GM11168 (cell line): ENCODE measurements around the gene CRACR2A.

Experiments used
- in situ Hi-C: fragments of 300-500 bp; cut with MboI; formaldehyde crosslinking; loops from one replicate; pipeline ENCODE4 v1.12.0; 2022; ENCODE audit warnings: low sequenced_read_pairs; ENCODE audit not compliant: unreplicated experiment

CRACR2A gene

DNA sequence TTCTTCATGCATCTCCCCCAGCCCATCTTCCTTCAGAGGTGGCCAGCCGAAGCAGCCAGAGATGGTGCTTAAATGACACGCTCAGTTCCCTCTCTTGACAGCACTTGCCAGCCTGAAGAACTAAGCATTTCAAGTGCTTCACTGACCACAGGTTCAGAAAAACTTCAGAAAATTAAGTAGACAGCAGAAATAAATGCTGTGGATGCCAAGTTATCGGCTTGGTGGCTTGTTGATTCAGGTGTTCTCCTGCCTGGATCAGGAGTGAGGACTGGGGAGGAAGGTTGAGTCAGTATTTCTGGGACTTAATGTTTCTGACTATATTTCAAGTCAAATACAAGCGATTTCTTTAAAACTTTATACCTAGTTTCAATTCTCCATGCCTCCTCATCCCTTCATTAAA lies 58.2 kb downstream of the CRACR2A start:
- in situ Hi-C loops: loop anchor here (5.0 kb wide), 1 partner anchor 393 kb away; no protein-coding TSS in a partner anchor

DNA sequence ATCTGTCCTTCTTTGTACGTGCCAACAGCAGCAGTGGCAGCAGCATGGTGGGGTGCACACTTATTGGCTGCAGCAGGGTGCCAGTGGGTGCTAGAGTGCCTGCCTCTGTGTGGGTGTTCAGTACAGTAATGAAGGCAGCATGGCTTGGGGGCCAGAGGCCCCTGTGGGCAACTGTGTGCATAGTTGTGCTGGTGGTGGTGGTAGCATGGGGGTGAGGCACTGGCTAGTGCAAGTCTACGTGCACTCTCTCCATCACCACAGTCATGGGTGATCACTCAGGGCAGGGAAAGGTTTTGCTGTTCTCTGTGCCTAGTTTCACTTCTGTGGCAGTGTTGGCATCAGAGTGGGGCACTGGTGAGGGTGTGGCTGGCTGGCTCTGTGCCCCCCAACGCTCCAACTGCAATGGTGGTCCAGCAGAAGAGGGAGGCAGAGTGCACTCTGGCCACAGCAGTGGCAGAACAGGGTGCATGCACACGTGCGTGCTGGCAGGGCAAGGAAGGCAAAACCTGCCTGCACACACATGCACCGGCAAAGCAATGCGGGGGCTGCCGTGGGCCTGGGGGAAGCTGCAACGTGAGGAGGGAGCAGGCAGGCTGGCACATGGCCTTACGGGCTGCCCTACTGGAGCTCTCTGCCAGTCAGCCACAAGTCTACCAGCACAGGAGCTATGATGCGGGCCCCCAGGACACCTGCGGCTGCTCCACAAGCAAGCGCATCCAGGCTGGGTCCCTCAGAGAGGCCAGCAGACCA lies 60.1 kb downstream of the CRACR2A start:
- in situ Hi-C loops: no loop called here

DNA sequence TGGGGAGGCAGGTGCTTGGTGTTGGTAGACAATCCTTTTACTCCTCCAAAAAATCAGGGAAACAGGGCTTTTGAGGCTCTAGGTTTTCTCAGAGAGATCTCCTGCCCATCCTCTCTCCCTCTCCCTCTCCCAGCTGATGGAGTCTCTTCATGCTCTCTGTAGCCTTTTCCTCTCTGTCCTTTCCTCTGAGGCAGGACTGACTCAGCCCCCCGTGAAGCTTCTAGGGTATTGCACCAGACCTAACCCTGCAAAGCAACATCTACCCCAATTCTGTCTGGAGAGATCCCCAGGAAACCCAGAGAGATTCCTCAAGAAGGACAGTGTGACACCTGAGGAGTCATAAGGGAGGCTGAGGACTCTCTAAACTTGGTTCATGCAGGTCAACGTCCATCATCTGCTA lies 66.4 kb downstream of the CRACR2A start:
- in situ Hi-C loops: no loop called here

DNA sequence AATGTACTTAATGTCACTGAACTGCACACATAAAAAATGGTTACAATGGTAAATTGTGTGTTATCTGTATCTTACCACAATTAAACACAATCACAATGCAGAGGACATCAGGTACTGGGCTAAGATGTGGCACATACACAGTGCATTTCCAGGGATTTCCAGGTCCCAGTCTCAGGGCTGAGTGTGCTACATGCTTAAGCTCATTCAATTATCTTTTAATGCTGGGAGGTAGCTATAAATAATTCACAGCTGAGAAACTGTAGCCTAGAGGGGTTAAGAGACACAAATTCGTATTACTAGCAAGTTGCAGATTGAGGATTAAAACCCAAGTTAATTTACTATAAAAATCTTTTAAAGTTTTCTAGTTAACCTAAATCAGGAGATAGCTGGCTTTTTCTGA lies 67.1 kb downstream of the CRACR2A start:
- in situ Hi-C loops: no loop called here

DNA sequence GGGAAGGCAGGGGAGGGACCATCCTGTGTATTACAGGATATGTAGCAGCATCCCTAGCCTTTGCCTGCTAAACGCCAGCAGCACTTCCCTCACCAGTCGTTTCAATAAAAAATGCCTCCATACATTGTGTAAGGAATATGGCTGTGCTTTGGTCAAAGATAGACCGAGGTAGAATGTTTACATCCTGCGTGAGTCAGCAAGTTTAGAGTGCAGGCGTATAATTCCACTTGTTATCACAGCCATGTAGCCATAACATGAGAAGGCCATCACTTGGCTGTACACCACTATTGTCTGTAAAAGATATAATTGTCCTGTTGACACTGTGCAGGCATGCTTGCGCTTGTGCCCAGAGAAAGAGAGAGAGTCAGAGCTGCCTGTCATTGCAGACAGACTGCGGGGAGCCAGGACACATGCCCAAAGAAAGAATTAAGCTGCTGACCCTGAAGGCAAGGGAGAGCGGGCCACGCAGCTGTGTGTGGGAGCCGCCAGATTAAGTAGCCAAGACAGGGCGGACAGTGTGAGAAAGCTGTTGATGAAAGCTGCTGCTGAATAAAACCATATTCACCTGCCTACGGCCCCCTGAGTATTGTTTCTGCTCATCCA lies 68.4 kb downstream of the CRACR2A start:
- in situ Hi-C loops: no loop called here

DNA sequence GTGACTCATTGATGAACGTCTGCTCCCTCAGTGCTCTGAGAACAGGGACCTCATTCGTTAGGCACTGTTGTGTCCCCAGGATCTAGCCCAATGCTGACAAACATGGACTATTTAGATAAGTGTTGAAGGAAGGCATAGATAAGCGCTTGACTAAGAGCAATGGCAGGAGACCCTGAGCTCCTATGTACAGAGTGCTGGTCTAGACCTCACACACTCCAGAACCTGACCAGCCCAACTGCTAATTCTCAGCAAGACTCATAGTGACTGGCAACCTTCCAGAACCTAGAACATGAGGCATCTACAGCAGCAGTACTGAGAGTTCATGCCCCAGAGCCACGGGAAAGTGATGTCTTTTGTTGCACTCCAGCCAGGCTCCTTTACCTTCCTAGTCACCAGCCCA lies 69.2 kb downstream of the CRACR2A start:
- in situ Hi-C loops: no loop called here

DNA sequence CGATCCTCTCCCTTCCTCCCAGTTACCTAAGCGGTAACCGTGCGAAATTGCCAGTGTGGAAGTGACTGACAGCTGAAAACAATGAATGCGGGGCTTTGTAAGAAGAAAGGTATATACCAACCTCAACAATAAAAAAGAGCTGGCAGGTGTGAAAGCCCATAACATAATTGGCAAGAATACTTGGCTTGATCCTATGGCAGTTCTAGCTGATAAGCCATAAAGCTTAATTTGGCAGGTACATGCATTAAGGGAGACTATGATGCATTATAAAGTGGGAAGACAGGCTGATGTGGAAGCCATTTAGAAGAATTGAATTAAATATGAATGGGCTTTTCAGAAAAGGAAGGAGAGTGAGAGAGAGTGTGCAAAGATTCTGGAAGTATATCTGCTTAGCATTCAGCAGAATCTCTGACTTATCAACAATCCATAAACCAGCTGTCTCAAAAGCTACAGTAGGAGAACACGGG lies 71.3 kb downstream of the CRACR2A start:
- in situ Hi-C loops: no loop called here

DNA sequence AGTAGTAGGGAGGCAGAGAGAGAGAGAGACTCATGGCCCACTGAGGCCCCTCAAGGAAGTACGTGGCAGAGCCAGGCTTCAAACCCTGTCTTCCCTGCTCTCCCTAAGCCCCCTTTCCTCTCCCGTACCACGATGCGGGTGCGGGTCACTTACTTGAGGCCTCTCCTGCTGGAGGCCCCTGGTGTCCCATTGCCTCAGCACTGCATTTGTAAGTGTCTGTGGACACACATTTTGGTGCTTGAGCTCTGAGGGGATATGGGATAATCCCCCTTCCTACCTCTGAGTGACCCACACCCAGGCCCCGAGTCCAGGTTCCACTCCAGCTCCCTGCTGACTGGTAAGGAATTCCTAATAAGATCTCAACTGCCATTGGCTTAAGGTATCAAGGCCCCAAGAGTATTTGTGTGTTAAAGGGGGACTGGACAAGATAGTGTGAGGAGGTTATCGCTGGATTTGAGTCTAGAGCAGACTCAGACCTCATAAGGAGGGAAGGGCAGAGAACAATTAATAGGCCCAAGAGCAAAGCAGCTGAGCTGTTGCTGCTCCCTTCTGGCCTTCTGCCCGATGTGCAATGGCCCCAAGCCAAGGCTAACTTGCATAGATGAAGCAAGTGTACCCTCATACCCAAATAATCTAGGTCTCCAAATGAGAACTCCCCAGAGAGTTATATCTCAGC lies 71.9 kb downstream of the CRACR2A start:
- in situ Hi-C loops: no loop called here

DNA sequence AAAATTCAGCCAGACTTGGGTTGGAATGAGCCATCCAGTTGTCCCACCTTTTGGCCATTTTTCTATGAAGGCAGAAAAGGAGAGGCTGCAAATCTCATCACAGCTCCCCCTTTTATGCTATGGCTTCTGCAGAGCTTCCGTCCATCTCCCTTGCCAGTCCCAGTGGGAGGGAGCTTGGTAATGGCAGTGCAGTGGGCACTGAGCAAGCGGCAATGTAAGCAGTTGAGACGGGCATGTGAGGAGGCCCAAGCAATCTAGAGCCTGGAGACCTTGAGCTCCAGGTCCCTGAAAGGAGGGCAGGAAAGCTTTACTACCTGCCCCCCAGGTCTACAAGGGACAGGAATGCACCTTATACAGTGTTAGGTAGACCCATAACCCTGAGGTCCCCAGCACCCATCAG lies 73.1 kb downstream of the CRACR2A start:
- in situ Hi-C loops: no loop called here

DNA sequence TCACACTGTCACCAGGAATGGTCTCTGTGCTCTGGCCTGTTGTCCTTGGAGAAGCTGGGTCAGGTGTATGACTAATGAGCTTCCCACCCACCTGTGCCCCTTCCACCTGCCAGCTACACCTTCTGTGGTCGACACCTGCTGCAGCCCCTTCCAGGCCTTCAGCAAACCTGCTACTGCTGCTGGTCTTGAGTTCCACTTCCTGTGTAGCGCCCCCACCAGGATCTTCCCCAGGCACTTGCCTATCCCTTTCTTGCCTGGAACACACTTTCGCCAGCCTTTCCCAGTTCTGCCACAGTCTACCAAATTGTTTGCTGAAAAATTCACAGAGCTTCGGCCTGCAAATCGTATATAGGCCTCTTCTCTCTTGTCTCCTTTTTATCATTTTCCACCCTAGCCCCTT lies 75.3 kb downstream of the CRACR2A start:
- in situ Hi-C loops: no loop called here

DNA sequence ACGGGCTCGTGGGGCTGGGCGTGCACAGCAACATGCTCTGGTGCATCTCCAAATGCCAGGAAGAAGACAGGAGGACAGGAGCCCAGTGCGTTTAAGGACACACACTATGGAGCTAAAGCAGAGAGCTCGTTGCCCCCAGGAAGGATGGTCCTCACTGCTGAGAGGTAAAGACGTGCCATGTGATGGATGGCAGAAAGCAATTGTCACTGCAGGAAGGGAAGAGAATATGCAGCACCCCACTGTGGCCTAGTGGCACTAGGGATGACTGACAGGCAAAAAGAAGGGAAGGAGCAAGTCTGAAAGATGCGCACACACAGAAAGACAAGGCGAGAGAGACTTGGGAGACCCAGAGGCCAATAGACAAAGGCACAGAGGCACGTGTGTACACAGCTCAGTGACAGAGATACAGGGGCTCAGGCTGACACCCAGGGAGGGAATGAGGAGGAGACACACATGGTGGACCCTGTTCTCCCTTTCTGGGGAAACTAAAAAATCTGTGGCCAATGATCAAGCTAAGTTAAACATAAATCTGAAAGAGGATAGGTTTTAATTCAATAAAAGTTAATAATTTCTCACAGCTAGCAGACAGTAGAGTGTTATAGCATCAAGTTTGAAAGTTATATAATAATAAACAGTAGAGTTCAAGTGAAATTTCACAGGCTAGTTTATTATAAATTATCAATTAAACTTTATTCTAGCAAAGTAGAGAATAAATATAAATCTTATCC lies 78.8 kb downstream of the CRACR2A start:
- in situ Hi-C loops: no loop called here

DNA sequence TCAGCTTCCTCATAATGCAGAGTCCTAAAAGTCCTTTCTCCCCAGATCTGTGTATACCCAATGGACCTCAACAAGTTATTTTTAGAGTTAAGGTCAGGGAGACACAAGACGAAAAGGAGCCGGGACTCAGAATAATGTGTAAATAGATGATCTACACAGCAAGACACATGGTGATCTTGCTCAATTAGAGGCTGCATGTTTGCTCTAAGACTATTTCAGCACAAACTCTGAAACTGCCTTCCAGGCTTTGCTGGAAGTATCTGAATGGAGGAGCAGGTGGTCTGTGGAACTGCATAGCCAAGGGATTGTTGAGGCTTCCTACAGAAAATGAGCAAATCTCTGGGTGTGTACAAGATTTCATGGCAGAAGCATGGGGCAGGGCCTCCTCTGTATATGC lies 80.8 kb downstream of the CRACR2A start:
- in situ Hi-C loops: no loop called here

DNA sequence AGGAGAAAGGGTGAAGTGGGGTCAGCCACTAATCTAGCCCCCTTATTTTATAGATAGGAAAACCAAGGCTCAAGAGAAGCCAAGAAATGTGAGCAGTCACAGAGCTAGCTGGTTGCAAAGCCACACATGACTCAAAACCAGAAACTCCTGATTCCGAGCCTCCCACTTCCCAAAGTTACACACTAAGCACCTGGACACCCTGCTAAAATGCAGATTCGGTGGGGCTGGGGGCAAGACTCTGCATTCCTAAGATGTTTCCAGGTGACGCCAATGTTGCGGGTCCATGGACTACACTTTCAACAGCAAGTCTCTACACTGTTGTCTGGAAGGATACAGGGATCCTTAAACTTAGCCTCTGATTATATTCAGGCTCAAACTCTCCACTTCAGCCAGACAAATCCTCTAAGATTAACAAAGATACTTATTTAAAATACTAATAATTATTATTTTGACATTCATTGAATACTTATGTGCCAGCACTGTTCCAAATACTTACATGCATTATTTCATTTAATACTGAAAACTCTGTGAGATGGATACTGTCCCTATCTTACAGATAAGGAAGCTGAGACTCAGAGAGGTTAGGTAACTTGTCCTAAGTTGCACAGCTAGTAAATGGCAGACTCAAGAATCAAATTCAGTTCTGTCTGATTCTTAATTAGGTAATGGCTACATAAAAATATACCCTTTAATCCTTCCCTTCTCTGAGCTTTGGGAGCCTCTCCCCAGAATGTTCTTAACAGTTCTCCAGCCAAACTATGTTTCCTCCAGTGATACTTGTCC lies 81.4 kb downstream of the CRACR2A start:
- in situ Hi-C loops: no loop called here

DNA sequence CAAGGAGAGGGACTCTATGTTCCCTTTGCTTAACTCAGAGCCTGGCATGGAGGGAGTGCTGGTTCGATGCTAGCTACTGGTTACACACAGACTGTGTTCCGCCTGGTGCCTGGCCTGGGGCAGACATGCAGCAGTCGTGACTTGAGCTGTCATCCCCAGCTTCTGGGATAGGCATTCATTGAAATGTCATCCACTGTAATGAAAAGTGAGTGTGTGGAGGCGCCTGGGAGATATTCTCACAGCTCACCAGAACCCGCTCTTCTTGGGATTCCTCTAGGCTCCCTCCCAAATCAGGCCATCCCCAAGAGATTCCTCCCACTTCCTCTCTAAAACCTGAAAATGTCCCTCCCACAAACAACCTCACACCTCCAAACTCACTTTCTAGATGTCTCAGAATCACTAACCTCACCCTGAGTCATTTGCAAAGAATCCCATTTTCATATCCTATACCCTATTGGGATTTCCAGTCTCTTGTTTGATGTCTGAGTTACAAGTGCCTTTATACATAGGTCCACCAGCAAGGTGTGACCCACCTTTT lies 82.8 kb downstream of the CRACR2A start:
- in situ Hi-C loops: no loop called here

DNA sequence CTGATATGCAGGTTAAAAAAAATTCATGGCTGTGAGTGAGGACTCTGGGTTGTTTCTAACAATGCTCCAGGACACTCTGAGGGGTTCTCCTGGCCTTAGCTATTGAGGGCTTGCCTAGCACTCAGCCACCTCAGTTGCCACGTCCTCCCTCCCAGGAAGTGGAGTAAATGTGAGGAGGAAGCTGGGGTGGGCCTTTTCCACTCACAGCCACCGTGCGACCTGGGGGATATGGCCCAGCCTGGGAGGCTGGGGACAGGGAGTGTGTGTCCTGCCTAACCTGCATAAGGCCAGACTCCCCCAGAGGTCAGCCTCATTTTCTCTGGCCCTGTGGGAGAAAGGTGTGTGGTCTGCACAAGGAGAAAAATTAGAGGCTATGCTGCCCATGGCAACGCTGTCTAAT lies 83.3 kb downstream of the CRACR2A start:
- in situ Hi-C loops: no loop called here

DNA sequence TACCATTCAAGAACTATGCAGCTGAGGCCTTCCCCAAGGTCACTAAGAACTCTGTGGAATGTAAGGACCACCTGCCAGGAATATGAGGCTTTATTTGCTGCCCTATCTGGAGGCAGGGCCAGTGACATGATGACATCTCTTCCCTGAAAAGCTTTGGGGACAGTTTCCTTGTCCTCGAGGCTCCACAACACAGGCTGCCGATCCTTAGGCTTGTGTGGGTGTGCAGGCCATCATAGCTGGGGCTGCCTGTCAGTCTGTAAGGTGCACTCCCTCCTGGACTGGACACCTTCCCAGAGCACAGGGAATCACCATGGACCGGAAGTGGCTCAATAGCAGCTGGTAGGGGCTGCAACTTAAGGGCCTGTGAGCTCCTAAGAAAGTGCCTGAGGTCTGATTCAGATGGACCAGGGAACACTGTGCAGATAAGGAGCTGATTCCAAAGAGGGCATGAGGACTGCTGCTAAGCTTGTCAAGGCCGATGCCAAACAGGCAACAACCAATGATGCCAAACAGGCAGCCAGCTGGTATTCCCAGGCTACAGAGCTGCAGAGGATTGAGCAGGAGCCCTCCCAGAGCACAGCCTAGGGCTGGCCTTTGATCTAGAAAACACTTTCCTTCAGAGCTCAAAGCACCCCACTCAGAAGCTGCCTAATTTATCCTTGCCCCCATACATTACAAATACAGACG lies 84.3 kb downstream of the CRACR2A start:
- in situ Hi-C loops: no loop called here

DNA sequence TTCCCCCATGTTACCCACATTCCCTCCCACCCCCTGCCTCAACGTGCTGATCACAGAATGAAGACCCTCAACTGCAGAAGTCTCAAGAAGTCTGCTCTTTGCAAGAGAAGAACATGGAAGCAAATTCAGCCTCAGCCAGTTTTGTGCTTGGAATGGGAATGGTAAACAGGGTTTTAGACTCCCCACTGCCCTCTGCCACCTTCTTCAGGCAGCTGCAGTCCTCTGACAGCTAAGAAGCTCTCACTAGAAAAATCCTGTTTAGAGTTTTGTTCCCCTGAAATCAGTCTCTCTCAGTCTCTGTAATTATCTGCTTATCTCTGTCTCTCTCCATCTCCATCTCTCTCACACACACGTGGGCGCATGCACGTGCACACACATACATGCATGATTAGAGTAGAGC lies 85.4 kb downstream of the CRACR2A start:
- in situ Hi-C loops: no loop called here

DNA sequence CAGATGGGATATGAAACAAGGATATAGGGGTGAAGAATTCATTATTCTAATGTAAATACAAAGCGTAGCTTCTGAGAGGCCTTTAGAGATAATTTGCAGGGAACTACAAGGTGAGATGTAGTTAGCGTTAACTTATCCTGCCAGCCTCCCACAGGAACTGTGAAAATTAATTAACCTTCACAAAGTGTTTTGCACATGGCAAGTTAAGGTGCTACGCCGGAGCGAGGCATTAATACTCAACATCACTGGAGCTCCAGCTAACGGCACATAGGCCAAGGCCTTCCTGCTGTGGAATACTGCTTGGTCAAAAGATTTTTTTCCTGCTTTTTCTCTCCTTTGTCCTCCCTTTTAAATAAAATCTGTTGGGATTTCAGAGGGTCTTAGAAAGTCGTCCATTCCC lies 86.5 kb downstream of the CRACR2A start:
- in situ Hi-C loops: no loop called here

DNA sequence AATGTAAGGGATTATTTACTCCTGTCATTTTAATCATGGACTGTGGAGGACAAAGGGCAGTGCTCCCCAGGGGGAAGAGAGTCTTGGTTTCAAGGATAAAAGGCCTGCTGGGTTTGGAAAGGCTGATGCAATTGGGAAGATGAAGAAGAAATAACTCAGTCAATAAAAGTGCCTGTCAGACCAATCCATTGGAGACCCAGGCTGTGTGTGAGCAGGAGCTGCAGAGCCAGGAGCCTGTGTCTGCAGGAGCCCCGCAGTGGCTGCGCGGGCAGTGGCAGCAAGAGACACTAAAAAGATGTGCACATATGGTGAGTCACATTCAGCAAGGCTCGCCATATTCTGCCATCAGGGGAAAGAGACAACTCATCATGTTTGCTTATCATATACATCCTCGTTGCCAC lies 90.4 kb downstream of the CRACR2A start:
- in situ Hi-C loops: loop anchor here (5.0 kb wide), 1 partner anchor 115 kb away; no protein-coding TSS in a partner anchor
